Measurements from ENCODE around the gene ABLIM3.

DNA sequence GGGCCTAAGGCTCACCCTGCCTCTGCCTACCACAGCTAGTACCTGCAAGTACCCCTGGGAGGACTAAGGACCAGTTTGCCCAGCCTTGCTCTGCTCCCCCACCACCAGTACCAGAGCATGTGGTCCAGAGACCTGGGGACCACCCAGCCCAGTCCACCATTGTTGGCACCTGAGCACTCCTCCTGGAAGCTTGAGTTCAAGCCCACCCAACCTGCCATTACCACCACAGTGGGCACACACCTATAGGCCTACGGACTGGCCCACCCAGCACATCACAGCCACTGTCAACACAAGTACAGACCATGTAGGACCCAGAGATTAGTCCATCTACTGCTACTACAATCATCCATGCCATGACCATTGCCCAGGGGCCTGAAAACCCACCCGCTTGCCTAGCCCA lies 47.7 kb upstream of the ABLIM3 start:
- TF ChIP-seq, protein P1, sequence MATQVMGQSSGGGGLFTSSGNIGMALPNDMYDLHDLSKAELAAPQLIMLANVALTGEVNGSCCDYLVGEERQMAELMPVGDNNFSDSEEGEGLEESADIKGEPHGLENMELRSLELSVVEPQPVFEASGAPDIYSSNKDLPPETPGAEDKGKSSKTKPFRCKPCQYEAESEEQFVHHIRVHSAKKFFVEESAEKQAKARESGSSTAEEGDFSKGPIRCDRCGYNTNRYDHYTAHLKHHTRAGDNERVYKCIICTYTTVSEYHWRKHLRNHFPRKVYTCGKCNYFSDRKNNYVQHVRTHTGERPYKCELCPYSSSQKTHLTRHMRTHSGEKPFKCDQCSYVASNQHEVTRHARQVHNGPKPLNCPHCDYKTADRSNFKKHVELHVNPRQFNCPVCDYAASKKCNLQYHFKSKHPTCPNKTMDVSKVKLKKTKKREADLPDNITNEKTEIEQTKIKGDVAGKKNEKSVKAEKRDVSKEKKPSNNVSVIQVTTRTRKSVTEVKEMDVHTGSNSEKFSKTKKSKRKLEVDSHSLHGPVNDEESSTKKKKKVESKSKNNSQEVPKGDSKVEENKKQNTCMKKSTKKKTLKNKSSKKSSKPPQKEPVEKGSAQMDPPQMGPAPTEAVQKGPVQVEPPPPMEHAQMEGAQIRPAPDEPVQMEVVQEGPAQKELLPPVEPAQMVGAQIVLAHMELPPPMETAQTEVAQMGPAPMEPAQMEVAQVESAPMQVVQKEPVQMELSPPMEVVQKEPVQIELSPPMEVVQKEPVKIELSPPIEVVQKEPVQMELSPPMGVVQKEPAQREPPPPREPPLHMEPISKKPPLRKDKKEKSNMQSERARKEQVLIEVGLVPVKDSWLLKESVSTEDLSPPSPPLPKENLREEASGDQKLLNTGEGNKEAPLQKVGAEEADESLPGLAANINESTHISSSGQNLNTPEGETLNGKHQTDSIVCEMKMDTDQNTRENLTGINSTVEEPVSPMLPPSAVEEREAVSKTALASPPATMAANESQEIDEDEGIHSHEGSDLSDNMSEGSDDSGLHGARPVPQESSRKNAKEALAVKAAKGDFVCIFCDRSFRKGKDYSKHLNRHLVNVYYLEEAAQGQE (IDR thresholded peaks at IDR 0.05; ENCODE audit: insufficient read depth in 1 of 2, low read depth in 2 of 2, low read length in 2 of 2): no peak
- TF ChIP-seq SIN3A (IDR thresholded peaks at IDR 0.05; ENCODE audit: borderline replicate concordance, insufficient read depth, low read length) (no peak), POLR2AphosphoS5 (IDR thresholded peaks at IDR 0.05; ENCODE audit: low read depth, low read length) (no peak), TAF1 (IDR thresholded peaks at IDR 0.05; ENCODE audit: borderline replicate concordance, insufficient read depth, low read length) (no peak)
